Tibial nerve (tissue), 4 donors: ENCODE measurements around the gene WDR27. TPM values are rescaled to one million over a fixed set of nuclear protein-coding genes. Genes with fewer than 3 reads are reported as not detected.

Experiments used
- DNase-seq, 2 donors: peaks; one replicate each; pipeline ENCODE4 v3.0.0-alpha.2; 2019; ENCODE audit warnings: low spot score in 2 of 2
- H3K27ac ChIP-seq, 4 donors: fragments of 200-600 bp; sonication (generic) in 3 of 4; one replicate each; pipeline ENCODE4 v1.5.1; 2017 to 2019; ENCODE audit warnings: mild to moderate bottlenecking in 1 of 4
- H3K27me3 ChIP-seq, 2 donors: fragments of 200-600 bp; sonication (generic) in 1 of 2; one replicate each; pipeline versions ENCODE4 v1.5.1 to v1.6.0; 2017 to 2019
- H3K36me3 ChIP-seq, 3 donors: fragments of 200-600 bp; sonication (generic); one replicate each; pipeline ENCODE4 v1.5.1; 2018 to 2019
- H3K4me1 ChIP-seq, 4 donors: fragments of 200-600 bp; sonication (generic) in 3 of 4; one replicate each; pipeline ENCODE4 v1.5.1; 2017 to 2019
- H3K4me3 ChIP-seq, 4 donors: fragments of 200-600 bp; sonication (generic) in 3 of 4; one replicate each; pipeline ENCODE4 v1.5.1; 2017 to 2019; ENCODE audit warnings: mild to moderate bottlenecking in 1 of 4, moderate library complexity in 1 of 4
- H3K9me3 ChIP-seq, 4 donors: fragments of 200-600 bp; sonication (generic) in 3 of 4; one replicate each; pipeline ENCODE4 v1.5.1; 2017 to 2019
- EP300 ChIP-seq, 2 donors: sonication (generic); formaldehyde crosslinking; IDR thresholded peaks; one replicate each; pipeline ENCODE4 v1.6.1; 2017; ENCODE audit warnings: antibody characterized with exemption in 2 of 2, mild to moderate bottlenecking in 1 of 2
- POLR2A ChIP-seq, 2 donors: fragments of 450-650 bp; IDR thresholded peaks; one replicate each; pipeline ENCODE4 v1.6.1; 2017; ENCODE audit warnings: antibody characterized with exemption in 2 of 2, mild to moderate bottlenecking in 2 of 2, moderate library complexity in 2 of 2
- WGBS, 2 donors: methylation state at CpG; one replicate each; pipeline ENCODE4 v1.1.5; 2018; 5-methylcytosine and 5-hydroxymethylcytosine counted together
- total RNA-seq, 4 donors: library from RNA; depleted of rRNA; stranded (reverse); fragments of >200 nt; gene quantifications; one replicate each; pipeline ENCODE4 v1.1.0, GENCODE V29; 2016

Gene WDR27
- total RNA-seq, 4 donors from 2014 or later: 33.9 to 57.5 (median 52.5) TPM

DNA sequence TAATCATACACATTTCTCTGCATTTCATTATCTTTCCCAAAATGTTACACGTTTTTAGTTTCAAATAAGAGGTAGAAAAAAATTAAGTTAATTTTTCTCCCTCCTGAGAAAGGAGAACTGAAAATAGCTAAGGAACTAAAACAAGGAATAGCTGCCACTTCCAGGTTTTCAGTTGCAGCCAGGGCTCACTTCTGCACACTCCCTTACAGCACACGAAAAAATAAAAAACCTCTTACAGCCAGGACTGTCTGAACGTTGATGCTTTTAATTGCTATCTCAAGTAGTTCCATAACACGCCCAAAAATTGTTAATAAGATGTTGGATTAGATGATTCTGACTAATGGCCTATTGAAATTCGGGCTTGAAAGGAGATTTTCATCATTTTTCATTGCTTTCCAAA is 294.5 kb downstream of the WDR27 start:
- no peaks in the 10 kb centered on the region for H3K27me3 ChIP-seq
- peaks cover 0 to 20% (median 0%) of the 10 kb centered on the region in 4 donors for H3K4me1 ChIP-seq
- WGBS, 2 donors: 42 to 44% methylated on average over 5 of the region's 5 CpGs
- H3K4me3 ChIP-seq: no peak overlapping the region
- TF ChIP-seq EP300 (IDR thresholded peaks at IDR 0.05): peak in 1 of 2 donors; percentile 23
- no peak for TF ChIP-seq POLR2A (IDR thresholded peaks at IDR 0.05)
- H3K27ac ChIP-seq: peak overlapping the region in 2 of 4 donors; percentile 10 to 38
- no peak for DNase-seq
- no peaks in the 10 kb centered on the region for H3K9me3 ChIP-seq
- H3K36me3 ChIP-seq: no peaks in the 10 kb centered on the region

Other genes with a start within 250 kb of the WDR27 start
- gene C6orf120, start 97 bp upstream of the WDR27 start, total RNA-seq: 10 to 100 TPM; 42.0 to 47.5 (median 45.0) TPM
- gene PHF10, start 22.5 kb upstream of the WDR27 start, total RNA-seq: 10 to 100 TPM; 48.3 to 54.5 (median 51.4) TPM
- 1 to 10 TPM; 2.2 to 8.4 (median 5.4) TPM for gene DYNLT2, start 49.5 kb upstream of the WDR27 start, total RNA-seq
- 10 to 100 TPM; 27.4 to 58.3 (median 41.6) TPM for gene ERMARD, start 49.6 kb upstream of the WDR27 start, total RNA-seq